ENCODE measurements around the gene PDHX. TPM values are rescaled to one million over a fixed set of nuclear protein-coding genes. Genes with fewer than 3 reads are reported as not detected.

PDHX gene
- total RNA-seq, 6 experiments from 2014 or later = 21.3 to 31.3 (median 28.8) TPM

- no peak for TF ChIP-seq POLR2A (IDR thresholded peaks at IDR 0.05)
- TF ChIP-seq, protein P1, sequence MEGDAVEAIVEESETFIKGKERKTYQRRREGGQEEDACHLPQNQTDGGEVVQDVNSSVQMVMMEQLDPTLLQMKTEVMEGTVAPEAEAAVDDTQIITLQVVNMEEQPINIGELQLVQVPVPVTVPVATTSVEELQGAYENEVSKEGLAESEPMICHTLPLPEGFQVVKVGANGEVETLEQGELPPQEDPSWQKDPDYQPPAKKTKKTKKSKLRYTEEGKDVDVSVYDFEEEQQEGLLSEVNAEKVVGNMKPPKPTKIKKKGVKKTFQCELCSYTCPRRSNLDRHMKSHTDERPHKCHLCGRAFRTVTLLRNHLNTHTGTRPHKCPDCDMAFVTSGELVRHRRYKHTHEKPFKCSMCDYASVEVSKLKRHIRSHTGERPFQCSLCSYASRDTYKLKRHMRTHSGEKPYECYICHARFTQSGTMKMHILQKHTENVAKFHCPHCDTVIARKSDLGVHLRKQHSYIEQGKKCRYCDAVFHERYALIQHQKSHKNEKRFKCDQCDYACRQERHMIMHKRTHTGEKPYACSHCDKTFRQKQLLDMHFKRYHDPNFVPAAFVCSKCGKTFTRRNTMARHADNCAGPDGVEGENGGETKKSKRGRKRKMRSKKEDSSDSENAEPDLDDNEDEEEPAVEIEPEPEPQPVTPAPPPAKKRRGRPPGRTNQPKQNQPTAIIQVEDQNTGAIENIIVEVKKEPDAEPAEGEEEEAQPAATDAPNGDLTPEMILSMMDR (IDR thresholded peaks at IDR 0.05) = no peak
- Histone ChIP-seq H3K27ac (no peak overlapping the region), H3K4me3 (no peak overlapping the region), H3K4me1 (peaks cover 0 to 9% (median under 1%) of the 10 kb centered on the region in 4 donors), H3K9me3 (no peaks in the 10 kb centered on the region), H3K27me3 (no peaks in the 10 kb centered on the region), H3K36me3 (no peaks in the 10 kb centered on the region)
- WGBS (ENCODE audit: insufficient coverage, low coverage, low lambda C conversion rate, missing lambda C conversion rate) = 94% methylated on average over 1 of the region's 1 CpG
- intact Hi-C loops (cut with DNase I) = no loop called here
- DNase-seq = no peak
- no peak for ATAC-seq
Observed at GRCh38 chr11:34959770-34960169, 43.4 kb downstream of the PDHX start.

- ATAC-seq (no peak), DNase-seq (no peak)
- Histone ChIP-seq H3K4me1 (peaks cover 0 to 14% (median 0%) of the 10 kb centered on the region in 4 donors), H3K9me3 (no peaks in the 10 kb centered on the region), H3K36me3 (no peaks in the 10 kb centered on the region), H3K27me3 (no peaks in the 10 kb centered on the region), H3K4me3 (no peak overlapping the region), H3K27ac (no peak overlapping the region)
- no peak for TF ChIP-seq POLR2A (IDR thresholded peaks at IDR 0.05)
- TF ChIP-seq, protein P1 (IDR thresholded peaks at IDR 0.05) = no peak
- intact Hi-C loops (cut with DNase I) = no loop called here
- WGBS (ENCODE audit: insufficient coverage, low coverage, low lambda C conversion rate, missing lambda C conversion rate) = 71% methylated on average over 4 of the region's 4 CpGs
Observed at GRCh38 chr11:34960277-34960676, 43.9 kb downstream of the PDHX start.

GRCh38 chr11:34962034-34962433 lies 45.6 kb downstream of the PDHX start:
- H3K4me1 ChIP-seq = peaks cover 0 to 17% (median 0%) of the 10 kb centered on the region in 4 donors
- H3K27me3 ChIP-seq = no peaks in the 10 kb centered on the region
- no peak overlapping the region for H3K4me3 ChIP-seq
- ATAC-seq (no peak), DNase-seq (no peak)
- no peak for TF ChIP-seq POLR2A (IDR thresholded peaks at IDR 0.05)
- TF ChIP-seq, protein P1 (IDR thresholded peaks at IDR 0.05) = no peak
- intact Hi-C loops (cut with DNase I) = no loop called here
- no peaks in the 10 kb centered on the region for H3K9me3 ChIP-seq
- H3K27ac ChIP-seq = no peak overlapping the region
- no peaks in the 10 kb centered on the region for H3K36me3 ChIP-seq

- H3K9me3 ChIP-seq = no peaks in the 10 kb centered on the region
- no peaks in the 10 kb centered on the region for H3K27me3 ChIP-seq
- H3K27ac ChIP-seq = no peak overlapping the region
- intact Hi-C loops (cut with DNase I) = no loop called here
- no peaks in the 10 kb centered on the region for H3K36me3 ChIP-seq
- peaks cover 0 to 12% (median 0%) of the 10 kb centered on the region in 4 donors for H3K4me1 ChIP-seq
- TF ChIP-seq, protein P1 (IDR thresholded peaks at IDR 0.05) = no peak
- TF ChIP-seq POLR2A (IDR thresholded peaks at IDR 0.05) = no peak
- ATAC-seq (no peak), DNase-seq (no peak)
- no peak overlapping the region for H3K4me3 ChIP-seq
- WGBS (ENCODE audit: insufficient coverage, low coverage, low lambda C conversion rate, missing lambda C conversion rate) = 100% methylated on average over 4 of the region's 5 CpGs
Observed at GRCh38 chr11:34963351-34963750, 46.9 kb downstream of the PDHX start.

All from right lobe of liver (tissue), 6 donors.